HCT116 (cell line): ENCODE results near the gene CDKN1C.

Experiments
- EGR1 ChIP-seq: IDR thresholded peaks from 2 replicates; pipeline ENCODE4 v1.6.1; 2012; ENCODE audit warnings: low read depth
- EZH2 ChIP-seq: fragments of 200-600 bp; sonication (generic); IDR thresholded peaks from 2 replicates; pipeline ENCODE4 v1.6.1; 2017; ENCODE audit warnings: antibody characterized with exemption, mixed run types
- POLR2A ChIP-seq: IDR thresholded peaks from 2 replicates; pipeline ENCODE4 v1.7.0; 2011; ENCODE audit warnings: borderline replicate concordance; ENCODE audit not compliant: insufficient read depth, insufficient read length; ENCODE audit errors: extremely low read depth
- POLR2AphosphoS5 ChIP-seq: IDR thresholded peaks from 2 replicates; pipeline ENCODE4 v1.6.1; 2011; ENCODE audit warnings: mild to moderate bottlenecking, low read depth, low read length, moderate library complexity
- YY1 ChIP-seq: IDR thresholded peaks from 2 replicates; pipeline ENCODE4 v1.6.1; 2011; ENCODE audit warnings: low read length, low read depth, moderate library complexity, mild to moderate bottlenecking; ENCODE audit not compliant: insufficient replicate concordance; ENCODE audit errors: extremely low read depth
- TF ChIP-seq, protein P1 (sequence below): IDR thresholded peaks from 2 replicates; pipeline ENCODE4 v1.6.1; 2012; ENCODE audit warnings: low read depth
- TF ChIP-seq, protein P2 (sequence below), 3 experiments: fragments of 200-600 bp in 1 of 3; sonication (generic) in 1 of 3; IDR thresholded peaks in 2 of 3; conservative IDR thresholded peaks in 1 of 3; 2 replicates each; pipeline ENCODE4 v1.5.1; 2012 to 2017; ENCODE audit warnings: low read depth in 2 of 3, low read length in 2 of 3, antibody characterized with exemption in 1 of 3, borderline replicate concordance in 1 of 3, control low read depth in 1 of 3, mild to moderate bottlenecking in 1 of 3, mixed read lengths in 1 of 3, mixed run types in 1 of 3, moderate library complexity in 1 of 3; ENCODE audit not compliant: insufficient read depth in 1 of 3
- TF ChIP-seq, protein P3 (sequence below): IDR thresholded peaks from 2 replicates; pipeline ENCODE4 v1.6.1; 2012

DNA sequence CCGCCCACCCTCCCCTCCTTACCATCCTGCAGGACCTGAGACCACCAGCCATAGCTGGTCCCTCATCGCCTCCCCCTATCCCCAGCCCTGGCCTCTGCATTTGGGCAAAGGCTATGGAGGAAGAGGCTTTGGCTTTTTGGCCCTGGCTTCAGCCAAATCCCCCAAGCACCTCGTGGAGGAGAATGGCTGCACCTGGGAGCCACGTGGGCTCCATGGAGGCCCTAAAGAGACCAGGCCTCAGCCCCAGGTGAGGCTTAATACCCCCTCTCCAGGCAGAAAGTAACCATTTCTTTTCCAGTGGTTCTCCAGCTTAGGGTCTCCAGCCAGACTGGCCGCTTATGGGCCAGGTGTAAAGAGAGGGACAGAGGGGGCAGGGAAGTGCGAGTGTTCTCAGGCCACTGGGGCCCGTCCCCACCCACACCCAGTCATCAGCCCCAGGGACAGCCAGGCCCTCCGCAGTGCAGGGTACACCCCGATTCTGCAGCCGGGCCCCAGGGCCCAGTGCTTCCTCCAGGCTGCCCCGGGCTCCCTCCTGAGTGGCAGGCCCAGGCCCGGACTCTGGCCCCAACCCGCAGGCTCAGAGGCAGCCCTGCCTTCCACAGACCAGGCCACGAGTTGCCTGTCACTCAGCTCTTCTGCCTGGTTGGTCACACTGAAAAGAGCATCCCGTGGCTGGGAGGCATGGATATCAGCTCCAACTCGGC is 26.4 kb downstream of the CDKN1C start:
- TF ChIP-seq POLR2AphosphoS5: no peak
- TF ChIP-seq, protein P1, sequence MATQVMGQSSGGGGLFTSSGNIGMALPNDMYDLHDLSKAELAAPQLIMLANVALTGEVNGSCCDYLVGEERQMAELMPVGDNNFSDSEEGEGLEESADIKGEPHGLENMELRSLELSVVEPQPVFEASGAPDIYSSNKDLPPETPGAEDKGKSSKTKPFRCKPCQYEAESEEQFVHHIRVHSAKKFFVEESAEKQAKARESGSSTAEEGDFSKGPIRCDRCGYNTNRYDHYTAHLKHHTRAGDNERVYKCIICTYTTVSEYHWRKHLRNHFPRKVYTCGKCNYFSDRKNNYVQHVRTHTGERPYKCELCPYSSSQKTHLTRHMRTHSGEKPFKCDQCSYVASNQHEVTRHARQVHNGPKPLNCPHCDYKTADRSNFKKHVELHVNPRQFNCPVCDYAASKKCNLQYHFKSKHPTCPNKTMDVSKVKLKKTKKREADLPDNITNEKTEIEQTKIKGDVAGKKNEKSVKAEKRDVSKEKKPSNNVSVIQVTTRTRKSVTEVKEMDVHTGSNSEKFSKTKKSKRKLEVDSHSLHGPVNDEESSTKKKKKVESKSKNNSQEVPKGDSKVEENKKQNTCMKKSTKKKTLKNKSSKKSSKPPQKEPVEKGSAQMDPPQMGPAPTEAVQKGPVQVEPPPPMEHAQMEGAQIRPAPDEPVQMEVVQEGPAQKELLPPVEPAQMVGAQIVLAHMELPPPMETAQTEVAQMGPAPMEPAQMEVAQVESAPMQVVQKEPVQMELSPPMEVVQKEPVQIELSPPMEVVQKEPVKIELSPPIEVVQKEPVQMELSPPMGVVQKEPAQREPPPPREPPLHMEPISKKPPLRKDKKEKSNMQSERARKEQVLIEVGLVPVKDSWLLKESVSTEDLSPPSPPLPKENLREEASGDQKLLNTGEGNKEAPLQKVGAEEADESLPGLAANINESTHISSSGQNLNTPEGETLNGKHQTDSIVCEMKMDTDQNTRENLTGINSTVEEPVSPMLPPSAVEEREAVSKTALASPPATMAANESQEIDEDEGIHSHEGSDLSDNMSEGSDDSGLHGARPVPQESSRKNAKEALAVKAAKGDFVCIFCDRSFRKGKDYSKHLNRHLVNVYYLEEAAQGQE: no peak
- TF ChIP-seq, protein P2, sequence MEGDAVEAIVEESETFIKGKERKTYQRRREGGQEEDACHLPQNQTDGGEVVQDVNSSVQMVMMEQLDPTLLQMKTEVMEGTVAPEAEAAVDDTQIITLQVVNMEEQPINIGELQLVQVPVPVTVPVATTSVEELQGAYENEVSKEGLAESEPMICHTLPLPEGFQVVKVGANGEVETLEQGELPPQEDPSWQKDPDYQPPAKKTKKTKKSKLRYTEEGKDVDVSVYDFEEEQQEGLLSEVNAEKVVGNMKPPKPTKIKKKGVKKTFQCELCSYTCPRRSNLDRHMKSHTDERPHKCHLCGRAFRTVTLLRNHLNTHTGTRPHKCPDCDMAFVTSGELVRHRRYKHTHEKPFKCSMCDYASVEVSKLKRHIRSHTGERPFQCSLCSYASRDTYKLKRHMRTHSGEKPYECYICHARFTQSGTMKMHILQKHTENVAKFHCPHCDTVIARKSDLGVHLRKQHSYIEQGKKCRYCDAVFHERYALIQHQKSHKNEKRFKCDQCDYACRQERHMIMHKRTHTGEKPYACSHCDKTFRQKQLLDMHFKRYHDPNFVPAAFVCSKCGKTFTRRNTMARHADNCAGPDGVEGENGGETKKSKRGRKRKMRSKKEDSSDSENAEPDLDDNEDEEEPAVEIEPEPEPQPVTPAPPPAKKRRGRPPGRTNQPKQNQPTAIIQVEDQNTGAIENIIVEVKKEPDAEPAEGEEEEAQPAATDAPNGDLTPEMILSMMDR (IDR thresholded peaks at IDR 0.05 in 2 of 3, conservative IDR thresholded peaks at IDR 0.05 in 1 of 3; ENCODE audit: borderline replicate concordance in 1 of 3, insufficient read depth in 1 of 3, low read depth in 2 of 3, low read length in 2 of 3): no peak
- TF ChIP-seq EGR1: no peak
- no peak for TF ChIP-seq YY1
- TF ChIP-seq, protein P3, sequence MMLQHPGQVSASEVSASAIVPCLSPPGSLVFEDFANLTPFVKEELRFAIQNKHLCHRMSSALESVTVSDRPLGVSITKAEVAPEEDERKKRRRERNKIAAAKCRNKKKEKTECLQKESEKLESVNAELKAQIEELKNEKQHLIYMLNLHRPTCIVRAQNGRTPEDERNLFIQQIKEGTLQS: no peak
- no peak for TF ChIP-seq EZH2
- TF ChIP-seq POLR2A: no peak
